HG02943 (cell line): ENCODE data around the gene ACP5.
A peak's percentile ranks its signal among the peaks of the same experiment; 100 is the strongest.
"Not testable (repeated sequence)": the region's sequence is repeated elsewhere in the genome, so short reads cannot be mapped to it uniquely, and the experiment has no call there.

Source experiments
- ATAC-seq: cut with Tn5 transposase; IDR thresholded peaks from one replicate; pipeline ENCODE4 v1.9.1; 2021; ENCODE audit warnings: mild to moderate bottlenecking, low read depth, moderate library complexity; ENCODE audit not compliant: unreplicated experiment

ACP5 gene

DNA sequence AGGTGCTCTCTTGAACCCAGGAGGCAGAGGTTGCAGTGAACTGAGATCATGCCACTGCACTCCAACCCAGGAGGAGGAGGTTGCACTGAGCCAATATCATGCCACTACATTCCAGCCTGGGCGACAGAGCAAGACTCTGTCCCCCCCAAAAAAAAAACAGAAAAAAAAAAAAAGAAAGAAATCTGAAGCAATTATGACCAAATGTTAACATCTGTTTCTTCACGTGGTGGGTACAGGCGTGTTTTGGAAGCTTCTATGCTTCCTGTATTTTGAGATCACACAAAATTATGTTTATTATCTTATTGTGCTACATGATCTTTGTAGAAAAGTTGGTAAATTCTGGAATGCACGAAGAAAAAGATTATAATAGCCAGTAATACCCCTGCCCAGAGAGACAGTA is 2.7 kb upstream of the ACP5 start:
- ATAC-seq: no peak

DNA sequence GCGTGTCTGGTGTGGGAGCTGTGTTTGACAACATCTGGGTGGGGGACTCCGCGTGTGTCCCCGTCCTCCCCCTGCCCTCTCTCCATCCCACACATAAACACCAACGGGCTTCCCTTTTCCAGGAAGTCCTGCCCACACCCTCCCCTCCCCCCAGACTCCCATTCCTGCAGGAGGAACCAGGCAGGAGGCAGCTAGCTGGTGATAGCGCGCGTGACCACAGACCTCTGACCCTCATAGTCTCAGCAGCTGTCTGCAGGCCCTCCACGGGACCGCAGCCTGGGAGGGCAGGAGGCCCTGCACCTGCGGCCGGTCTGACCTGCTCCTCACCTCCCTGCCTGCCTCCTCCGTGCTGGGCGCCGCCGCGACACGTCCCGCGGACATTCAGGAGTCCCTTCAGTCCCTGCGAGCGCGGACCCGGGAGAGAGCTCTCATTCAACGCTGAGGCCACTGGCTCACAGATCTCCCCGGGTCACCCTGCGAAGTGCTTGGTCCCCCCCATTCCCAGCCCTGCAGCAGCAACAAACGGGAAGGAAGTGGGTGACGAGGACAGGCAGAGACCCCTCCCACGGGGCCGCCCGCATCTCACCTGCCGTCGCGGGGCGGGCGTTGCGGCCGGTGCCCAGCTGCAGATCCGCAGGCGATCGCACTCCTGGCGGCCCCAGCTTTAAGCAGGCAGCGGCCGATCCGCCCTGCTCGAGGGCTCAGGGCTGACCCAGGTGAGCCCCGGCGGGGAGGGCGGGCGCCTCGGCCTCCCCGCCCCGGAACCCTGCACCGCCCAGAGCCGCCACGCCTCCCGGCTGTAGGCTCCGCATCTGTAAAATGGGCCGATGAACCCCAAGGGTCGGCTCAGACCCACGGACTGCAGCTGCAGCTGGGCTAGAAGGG is 1.1 kb upstream of the ACP5 start:
- no peak for ATAC-seq

DNA sequence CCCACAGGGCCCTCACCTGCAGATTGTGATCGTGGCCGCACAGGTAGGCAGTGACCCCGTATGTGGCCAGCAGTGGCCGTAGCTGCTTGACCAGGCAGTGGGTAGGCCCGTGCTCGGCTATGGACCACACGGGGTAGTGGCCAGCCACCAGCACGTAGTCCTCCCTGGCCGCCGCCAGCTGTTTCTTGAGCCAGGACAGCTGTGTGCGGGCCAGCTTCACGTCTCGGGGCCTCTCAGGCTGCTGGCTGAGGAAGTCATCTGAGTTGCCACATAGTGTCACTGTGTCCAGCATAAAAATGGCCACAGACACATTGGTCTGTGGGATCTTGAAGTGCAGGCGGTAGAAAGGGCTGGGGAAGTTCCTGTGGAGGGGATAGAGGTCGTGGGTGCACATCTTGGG is 1.2 kb downstream of the ACP5 start:
- ATAC-seq: no peak

DNA sequence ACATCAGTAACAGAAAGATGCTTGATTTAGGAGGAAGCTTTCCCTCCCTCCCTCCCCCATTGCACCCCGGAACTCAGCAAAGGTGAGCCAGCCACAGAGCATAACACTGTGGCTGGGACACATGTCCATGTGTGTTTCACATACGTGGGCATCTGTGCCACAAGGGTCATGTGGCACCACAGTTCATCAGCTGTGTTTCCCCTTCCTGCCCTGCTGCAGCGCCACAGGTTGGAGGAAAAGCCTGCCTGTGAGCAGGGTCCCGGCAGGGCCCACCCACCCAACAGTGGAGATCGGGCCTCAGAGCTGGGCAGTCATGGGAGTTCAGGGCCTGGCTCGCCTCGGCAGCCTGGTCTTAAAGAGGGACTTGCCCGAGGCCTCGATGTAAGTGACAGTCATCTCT is 2.8 kb downstream of the ACP5 start:
- no peak for ATAC-seq

DNA sequence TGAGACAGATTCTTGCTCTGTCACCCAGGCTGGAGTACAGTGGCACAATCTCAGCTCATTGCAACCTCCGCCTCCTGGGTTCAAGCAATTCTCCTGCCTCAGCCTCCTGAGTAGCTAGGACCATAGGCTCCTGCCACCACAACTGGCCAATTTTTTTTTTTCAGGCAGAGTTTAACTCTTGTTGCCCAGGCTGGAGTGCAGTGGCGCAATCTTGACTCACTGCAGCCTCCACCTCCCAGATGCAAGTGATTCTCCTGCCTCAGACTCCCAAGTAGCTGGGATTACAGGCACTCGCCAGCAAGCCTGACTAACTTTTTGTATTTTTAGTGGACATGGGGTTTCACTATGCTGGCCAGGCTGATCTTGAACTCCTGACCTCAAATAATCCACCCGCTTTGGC is 3.7 kb downstream of the ACP5 start:
- not testable (repeated sequence) for ATAC-seq

DNA sequence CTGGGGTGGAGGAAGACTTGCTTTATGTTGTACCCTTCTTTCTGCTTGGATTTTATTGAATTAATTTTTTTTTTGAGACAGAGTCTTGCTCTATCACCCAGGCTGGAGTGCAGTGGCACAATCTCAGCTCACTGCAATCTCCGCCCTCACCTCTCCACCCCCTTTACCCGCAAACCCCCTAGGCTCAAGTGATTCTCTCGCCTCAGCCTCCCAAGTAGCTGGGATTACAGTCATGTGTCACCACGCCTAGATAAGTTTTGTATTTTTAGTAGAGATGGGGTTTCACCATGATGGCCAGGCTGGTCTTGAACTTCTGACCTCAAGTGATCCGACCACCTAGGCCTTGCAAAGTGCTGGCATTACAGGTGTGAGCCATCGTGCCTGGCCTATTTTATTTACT is 4.1 kb downstream of the ACP5 start:
- ATAC-seq: not testable (repeated sequence)

DNA sequence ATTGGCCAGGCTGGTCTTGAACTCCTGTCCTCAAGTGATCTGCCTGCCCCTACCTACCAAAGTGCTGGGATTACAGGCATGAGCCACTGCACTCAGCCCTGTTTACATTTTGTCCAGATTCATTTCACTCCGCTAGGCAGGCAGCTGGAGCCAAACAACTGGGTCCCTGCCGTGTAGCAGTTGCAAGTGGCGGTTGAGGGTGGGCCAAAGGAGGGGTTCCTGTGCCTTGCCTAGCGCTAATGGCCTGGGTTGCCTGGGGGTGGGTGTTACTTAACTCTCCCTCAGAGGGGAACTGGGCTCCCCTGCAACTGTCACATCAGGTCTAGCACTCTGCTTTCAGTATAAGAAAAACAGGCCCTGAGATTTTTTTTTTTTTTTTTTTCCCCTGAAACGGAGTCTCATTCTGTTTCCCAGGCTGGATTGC is 7.4 kb downstream of the ACP5 start:
- no peak for ATAC-seq

DNA sequence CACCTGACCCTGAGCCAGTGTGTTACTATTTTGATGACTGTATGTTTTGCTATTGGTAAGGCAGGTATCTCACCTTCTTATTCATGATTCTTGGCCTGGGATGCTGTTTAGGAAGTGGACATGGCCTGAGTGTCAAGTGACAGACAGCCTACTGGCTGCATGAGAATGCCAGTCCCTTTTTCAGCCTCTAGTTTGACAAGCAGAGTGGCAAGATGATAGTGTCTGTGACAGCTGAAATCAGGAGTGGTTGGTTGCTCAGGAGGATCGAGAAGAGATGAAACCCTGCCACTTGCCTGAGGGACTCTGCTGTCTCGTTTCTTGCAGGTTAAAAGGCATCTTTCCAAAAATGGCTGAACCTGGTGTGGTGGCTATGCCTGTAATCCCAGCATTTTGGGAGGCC is 11.3 kb downstream of the ACP5 start:
- ATAC-seq: no peak

DNA sequence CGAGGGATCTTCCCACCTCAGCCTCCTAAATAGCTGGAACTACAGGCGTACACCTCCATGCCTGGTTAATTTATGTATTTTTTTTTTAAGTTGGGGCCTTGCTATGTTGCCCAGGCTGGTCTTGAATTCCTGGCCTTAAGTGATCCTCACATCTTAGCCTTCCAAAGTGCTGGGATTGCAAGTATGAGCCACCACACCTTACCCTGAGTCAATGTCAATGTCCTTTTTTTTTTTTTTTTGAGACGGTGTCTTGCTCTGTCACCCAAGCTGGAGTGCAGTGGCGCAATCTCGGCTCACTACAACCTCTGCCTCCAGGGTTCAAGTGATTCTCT is 11.8 kb downstream of the ACP5 start:
- ATAC-seq: not testable (repeated sequence)

DNA sequence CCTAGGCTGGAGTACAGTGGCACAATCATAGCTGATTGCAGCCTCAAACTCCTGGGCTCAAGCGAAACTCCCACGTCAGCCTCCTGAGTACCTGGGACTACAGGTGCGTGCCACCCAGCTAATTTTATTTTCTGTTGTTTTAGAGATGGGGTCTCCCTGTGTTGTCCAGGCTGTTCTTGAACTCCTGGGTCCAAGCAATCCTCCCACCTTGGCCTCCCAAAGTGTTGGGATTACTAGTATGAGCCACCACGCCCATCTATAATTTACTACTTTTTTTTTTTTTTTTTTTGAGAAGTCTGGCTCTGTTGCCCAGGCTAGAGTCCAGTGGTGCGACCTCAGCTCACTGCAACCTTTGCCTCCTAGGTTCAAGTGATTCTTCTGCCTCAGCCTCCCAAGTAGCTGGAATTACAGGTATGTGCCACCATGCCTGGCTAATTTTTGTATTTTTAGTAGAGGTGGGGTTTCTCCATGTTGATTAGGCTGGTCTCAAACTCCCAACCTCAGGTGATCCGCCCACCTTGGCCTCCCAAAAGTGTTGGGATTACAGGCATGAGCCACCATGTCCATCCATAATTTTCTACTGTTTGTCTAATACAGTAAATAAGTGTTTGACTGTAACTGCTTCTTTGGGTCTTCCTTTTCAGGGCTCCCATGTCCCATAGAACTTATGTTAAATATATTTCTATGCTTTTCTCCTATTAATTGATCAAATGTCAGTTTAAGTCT is 13.2 kb downstream of the ACP5 start:
- ATAC-seq: not testable (repeated sequence)

DNA sequence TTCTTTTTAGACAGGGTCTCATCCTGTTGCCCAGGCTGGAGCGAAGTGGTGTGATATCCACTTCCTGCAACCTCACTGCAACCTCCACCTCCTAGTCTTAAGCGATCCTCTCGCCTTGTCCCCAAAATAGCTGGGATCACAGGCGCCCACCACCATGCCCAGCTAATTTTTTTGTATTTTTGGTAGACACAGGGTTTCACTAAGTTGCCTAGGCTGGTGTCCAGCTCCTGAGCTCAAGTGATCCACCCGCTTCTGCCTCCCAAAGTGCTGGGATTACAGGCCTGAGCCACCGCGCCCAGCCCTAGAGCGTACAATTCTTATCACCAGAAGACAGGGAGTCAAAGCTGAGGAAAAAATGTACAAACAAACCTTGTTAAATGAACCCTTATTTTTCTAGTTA is 13.9 kb downstream of the ACP5 start:
- ATAC-seq: no peak

DNA sequence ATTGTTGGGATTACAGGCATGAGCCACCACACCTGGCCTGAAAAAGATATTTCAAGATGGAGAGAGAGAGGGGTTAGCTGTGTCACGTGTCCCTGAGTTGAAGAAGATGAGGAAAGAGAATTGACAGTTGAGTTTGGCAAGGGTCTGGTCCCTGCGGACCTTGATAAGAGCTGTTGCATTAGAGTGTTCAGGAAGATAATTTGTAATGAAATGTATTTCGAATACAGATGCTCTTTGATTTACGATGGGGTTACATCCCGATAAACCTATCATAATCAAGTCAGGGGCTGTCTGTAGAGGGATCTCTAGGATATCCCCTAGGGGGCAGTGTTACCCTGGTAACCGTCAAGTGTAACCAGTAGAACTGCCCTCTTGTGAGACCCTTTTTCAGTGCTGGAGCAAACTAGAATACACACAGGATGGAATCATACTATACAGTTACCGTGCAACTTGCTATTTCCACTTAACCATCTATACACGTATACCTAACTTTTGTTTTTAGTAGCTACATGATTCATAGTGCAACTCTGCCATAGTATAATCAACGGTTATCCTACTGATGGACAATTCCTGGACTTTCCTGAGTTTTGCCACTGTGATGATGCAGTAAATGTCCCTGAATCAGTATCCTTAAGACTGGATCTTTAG is 16.9 kb downstream of the ACP5 start:
- ATAC-seq: no peak

DNA sequence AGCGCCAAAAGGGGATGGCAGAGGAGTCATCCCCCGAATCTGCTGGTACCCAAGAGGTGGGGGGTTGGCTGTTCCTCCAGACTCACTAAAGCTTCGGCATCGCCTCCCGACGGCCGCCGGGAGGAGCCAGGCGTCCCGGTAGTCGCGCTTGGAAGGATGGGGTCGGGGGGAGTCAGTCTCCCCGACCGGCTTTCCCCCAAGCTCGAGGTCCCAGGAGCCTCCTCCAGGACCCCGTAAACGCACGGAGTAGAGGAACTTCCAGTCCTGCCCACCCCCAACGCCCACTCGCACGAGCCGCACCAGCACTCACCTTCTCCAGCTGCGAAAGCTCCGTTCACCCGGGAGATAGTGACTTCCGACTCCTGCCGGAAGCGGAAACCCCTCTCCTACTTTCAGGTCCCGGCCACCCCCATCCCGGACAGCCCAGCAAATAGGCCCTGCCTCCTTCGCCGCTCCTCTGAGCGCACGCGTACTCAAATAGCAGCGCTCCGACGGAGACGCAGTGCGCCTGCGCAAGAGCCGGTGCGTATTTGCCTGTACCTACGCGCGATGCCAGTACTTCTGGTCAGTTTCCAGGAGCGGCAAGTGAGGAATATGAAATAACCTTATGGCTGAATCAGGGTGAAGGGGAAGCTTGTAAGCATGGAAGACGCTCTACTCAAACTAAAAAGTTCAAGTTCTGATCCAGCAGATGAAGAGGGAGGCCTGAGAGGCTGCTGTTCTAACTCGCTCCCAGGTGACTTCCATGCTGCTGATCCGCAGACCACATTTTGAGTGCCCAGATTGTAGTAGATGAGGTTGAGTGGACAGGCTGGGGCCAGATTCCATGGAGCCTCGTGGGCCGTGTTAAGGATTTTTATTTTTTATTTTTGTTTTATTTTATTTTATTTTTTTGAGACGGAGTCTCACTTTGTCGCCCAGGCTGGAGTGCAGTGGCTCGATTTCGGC is 18.3 kb downstream of the ACP5 start, which contains the start of gene ELOF1:
Gene ELOF1 (minus strand): TSS at position 350 of the 948 bp plus-strand sequence. CDS start 4,883 bp downstream, outside the sequence.
- ATAC-seq: peak; percentile 70

DNA sequence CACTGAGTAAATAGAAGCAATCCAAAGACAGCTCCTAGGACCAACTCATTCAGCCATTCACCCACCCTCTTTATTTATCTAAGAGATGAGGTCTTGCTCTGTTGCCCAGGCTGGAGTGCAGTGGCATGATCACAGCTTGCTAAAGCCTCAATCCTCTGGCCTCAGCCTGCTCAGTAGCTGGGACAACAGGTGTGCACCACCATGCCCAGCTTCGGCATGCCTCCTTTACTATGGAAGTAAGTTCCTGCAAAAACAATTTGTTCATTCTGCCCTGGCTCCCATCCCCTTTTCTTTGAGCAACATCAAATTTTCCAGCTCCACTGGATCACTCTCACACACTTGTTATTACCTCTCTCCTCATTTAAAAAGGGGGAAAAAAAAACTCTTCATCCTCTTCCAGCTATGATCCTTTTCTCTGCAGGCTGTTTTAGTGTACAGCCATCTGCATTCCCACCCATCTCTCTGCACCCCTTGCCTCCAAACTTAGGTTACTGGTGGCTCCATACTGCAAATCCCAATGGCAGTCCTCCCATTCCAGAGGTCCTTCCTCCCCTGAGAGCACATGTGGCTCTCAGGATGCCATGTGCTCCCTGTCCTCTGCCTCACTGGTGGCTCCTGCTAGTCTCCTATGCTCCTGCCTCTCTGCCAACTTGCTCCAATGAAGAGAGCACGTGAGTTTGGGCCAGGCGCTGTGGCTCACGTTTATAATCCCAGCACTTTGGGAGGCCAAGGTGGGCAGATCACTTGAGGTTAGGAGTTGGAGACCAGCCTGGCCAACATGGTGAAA is 20.6 kb downstream of the ACP5 start:
- no peak for ATAC-seq

DNA sequence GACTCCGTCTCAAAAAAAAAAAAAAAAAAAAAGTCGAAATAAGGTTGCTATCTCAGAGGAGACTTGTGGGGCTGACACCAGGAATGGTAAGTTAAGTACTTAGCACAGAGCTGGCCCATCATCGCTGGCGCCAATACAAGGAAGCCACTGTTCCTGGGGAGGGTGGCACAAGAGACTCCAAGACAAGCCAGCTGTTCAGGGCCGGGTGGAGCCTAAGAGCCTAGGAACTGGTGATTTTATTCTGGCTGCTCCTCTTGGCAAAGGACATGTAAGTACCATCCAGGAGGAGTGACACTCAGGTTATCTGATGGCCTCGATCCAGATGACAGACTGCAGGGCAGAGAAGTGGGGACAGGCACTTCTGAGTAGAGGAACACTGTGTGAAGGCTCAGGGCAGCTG is 22.2 kb downstream of the ACP5 start:
- ATAC-seq: no peak

DNA sequence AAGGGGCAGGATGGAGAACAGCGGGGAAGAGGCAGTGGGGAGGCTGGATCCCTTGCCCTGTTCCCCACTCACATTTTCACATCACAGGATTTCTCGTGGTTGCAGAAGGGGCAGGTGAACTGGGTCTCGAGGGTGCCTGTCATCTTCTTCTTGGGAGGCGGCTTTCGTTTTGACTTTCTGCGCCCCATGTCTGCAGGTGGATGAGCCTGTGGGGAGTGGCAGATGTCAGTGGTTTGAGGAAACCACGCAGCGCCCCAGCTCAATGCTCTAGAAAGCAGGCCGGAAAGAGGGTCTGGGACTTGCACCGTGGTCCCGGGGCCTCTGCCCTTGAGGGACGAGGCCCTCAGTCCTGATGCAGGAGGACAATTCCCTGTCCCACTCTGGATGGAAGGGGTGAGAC is 23.3 kb downstream of the ACP5 start:
- ATAC-seq: no peak

DNA sequence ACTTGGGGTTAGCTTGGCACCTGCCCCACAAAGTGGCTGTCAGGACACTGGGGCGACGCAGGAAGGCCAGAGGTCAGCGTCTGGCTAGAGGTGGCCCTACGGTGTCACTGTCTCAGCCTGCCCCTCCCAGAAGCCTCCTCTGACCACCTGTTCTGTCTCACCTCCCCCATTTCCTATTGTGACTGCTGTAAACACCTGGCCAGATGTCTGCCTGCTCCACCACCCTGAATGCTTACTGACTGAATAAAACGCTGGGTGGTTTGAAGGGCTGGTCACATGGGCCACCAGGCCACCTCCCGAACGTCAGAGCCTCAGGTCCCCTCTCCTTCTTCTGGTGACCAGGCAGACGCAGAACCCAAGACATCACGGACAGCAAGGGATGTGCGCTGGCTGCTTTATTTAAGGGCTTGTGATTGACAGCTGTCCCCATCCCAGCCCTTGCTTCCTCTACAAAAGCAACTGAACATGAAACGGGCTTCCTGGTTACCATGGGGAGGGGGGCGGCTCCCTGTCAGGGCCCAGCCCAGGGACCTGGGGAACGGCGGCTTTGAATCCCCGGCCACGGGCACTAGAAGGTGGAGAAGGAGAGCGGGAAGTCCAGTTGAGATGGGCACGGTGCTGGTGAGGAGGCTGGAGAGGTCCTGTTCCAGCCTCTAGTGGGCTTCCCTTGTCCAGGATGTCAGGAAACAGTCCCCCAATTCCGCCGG is 24.6 kb downstream of the ACP5 start:
- ATAC-seq: no peak

DNA sequence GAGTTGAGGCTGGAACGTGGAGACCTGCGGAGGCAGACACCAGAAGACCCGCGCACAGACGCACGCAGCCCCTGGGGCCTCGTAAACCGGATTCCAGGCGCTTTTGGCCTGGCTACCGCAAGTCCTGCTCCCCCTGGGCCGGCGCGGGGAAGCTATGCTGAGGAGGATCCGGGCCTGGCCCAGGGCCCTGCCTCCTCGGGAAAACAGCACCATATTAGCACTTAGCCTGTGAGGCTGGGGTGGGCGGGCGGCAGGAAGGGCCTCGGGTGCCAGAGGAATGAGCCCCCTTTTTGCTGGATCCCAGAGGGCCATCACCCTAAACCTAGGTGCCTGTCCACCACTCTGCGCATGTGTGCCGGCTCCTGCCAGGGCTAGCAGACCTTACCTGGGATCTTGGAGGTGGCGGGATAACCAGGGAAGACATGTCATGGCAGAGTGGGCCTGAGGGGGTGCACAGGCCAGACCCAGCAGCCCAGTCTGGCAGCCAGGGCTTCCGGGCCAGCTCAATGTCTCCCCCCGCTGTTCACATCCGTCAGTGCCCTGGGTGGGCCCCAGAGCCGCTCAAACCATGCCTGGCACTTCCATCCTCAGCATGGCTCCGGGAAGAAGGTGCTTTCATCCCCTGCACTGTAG is 25.7 kb downstream of the ACP5 start:
- ATAC-seq: no peak
